Psoas muscle (tissue), 8 donors: ENCODE data around the gene BCKDHA. TPM values are rescaled to one million over a fixed set of nuclear protein-coding genes. Genes with fewer than 3 reads are reported as not detected.

ENCODE experiments used
- ATAC-seq, 4 donors: fragments of 200-7000 bp; cut with Tn5 transposase; one replicate each; pipeline ENCODE4 v1.9.1; 2020; ENCODE audit warnings: moderate library complexity in 3 of 4, mild to moderate bottlenecking in 2 of 4
- DNase-seq, 2 donors: peaks; one replicate each; pipeline ENCODE4 v3.0.0-alpha.2; 2020
- H3K27ac ChIP-seq: fragments of 200-600 bp; one replicate; pipeline ENCODE4 v1.8.0; 2022
- H3K27me3 ChIP-seq, 3 donors: fragments of 200-600 bp in 1 of 3; one replicate each; pipeline versions ENCODE4 v1.6.1 to v1.8.0; 2013 to 2022; ENCODE audit warnings: low read length in 2 of 3, mild to moderate bottlenecking in 2 of 3, moderate library complexity in 1 of 3; ENCODE audit not compliant: insufficient read depth in 3 of 3
- H3K36me3 ChIP-seq, 2 donors: fragments of 200-600 bp in 1 of 2; one replicate each; pipeline versions ENCODE4 v1.6.1 to v1.8.0; 2013 to 2022; ENCODE audit warnings: low read depth in 1 of 2, mild to moderate bottlenecking in 1 of 2, moderate library complexity in 1 of 2; ENCODE audit not compliant: insufficient read depth in 1 of 2
- H3K4me1 ChIP-seq: fragments of 200-600 bp; one replicate; pipeline ENCODE4 v1.8.0; 2022
- H3K4me3 ChIP-seq: fragments of 200-600 bp; one replicate; pipeline ENCODE4 v1.8.0; 2022; ENCODE audit warnings: mild to moderate bottlenecking
- H3K9me3 ChIP-seq: fragments of 200-600 bp; one replicate; pipeline ENCODE4 v1.8.0; 2022
- CTCF ChIP-seq: fragments of 200-600 bp; IDR thresholded peaks from one replicate; pipeline ENCODE4 v1.8.0; 2022; ENCODE audit warnings: antibody characterized with exemption
- WGBS, 3 donors: extraction: QIAGEN DNeasy Blood & Tissue Kit; methylation state at CpG; one replicate each; pipeline versions ENCODE4 v1.1.6 to v1.1.7; 2013; 5-methylcytosine and 5-hydroxymethylcytosine counted together
- intact Hi-C, 2 donors: fragments of 100-400 bp; cut with DNase I; formaldehyde crosslinking; loops; one replicate each; pipeline versions ENCODE4 v1.11.0 to v1.14.2; 2022
- polyA plus RNA-seq, 3 donors: library from polyadenylated mRNA; stranded (reverse); fragments of 200-250 nt; gene quantifications; one replicate each; pipeline ENCODE4 v1.2.3, GENCODE V29; 2013
- total RNA-seq, 4 donors: library from RNA; stranded (reverse); fragmentation: NEBNext Ultra II Directional in 2 of 4; extraction: Animal tissue kit (Norgen Biotek cat#: 25700) in 2 of 4; gene quantifications; one replicate each; pipeline versions ENCODE4 v1.2.1 to v1.2.4, GENCODE V29; 2021 to 2023
- donor health status: healthy with polysubstance abuse.
- donor health status: DM: no; HTN: no; CAD: no; lungs with moderate emphysema.
- donor health status: Bipolar disorder and iron deficiency.
- donor health status: healthy.
- donor health status: DM: yes; HTN: yes; CAD: no.
- donor health status: DM: no; HTN: no; CAD: no.
- donor health status: DM: no; HTN: no; CAD: no.
- donor health status: DM: yes; HTN: yes; CAD: no.

The BCKDHA gene
- total and polyA plus RNA-seq, 7 donors: 31.5 to 58.8 (median 43.3) TPM

- 92 to 97% (median 93%) methylated on average over 12 of the region's 12 CpGs for WGBS, 3 donors
- intact Hi-C loops: no loop called here
- no peak overlapping the region for H3K4me3 ChIP-seq
These were observed 25.3 kb downstream of the BCKDHA start for GRCh38 chr19:41422955-41423354.

GRCh38 chr19:41424335-41425173 lies 26.9 kb downstream of the BCKDHA start:
- no peaks in the 10 kb centered on the region for H3K27me3 ChIP-seq
- no peak overlapping the region for H3K27ac ChIP-seq
- H3K4me1 ChIP-seq: no peaks in the 10 kb centered on the region
- DNase-seq (no peak), ATAC-seq (no peak)
- no peak for TF ChIP-seq CTCF
- peaks cover 9 to 76% of the 10 kb centered on the region in 2 donors for H3K36me3 ChIP-seq
- H3K9me3 ChIP-seq: no peaks in the 10 kb centered on the region
- H3K4me3 ChIP-seq: no peak overlapping the region
- intact Hi-C loops: loop anchor here in 1 of 2 donors (5.0 kb wide), 2 partner anchors 42 to 102 kb away; no protein-coding TSS in a partner anchor
- 84 to 86% (median 84%) methylated on average over 21 of the region's 21 CpGs for WGBS, 3 donors

More at GRCh38 chr19:41422955-41423354, 25.3 kb downstream of the BCKDHA start:
- H3K36me3 ChIP-seq: peaks cover 10 to 81% of the 10 kb centered on the region in 2 donors
- TF ChIP-seq CTCF: no peak
- H3K4me1 ChIP-seq: no peaks in the 10 kb centered on the region
- no peak for ATAC-seq
- H3K27me3 ChIP-seq: no peaks in the 10 kb centered on the region
- no peak overlapping the region for H3K27ac ChIP-seq
- DNase-seq: no peak
- H3K9me3 ChIP-seq: no peaks in the 10 kb centered on the region

GRCh38 chr19:41425174-41426115 lies 27.8 kb downstream of the BCKDHA start:
- intact Hi-C loops: loop anchor here in 1 of 2 donors (5.0 kb wide), 2 partner anchors 43 to 103 kb away; no protein-coding TSS in a partner anchor

More at GRCh38 chr19:41425174-41426115, 27.8 kb downstream of the BCKDHA start:
- TF ChIP-seq CTCF: no peak
- no peaks in the 10 kb centered on the region for H3K9me3 ChIP-seq
- ATAC-seq (no peak), DNase-seq (no peak)
- H3K36me3 ChIP-seq: peaks cover 9 to 75% of the 10 kb centered on the region in 2 donors
- 86 to 91% (median 90%) methylated on average over 21 to 28 of the region's 28 CpGs for WGBS, 3 donors
- no peak overlapping the region for H3K27ac ChIP-seq
- no peaks in the 10 kb centered on the region for H3K4me1 ChIP-seq
- H3K4me3 ChIP-seq: no peak overlapping the region
- no peaks in the 10 kb centered on the region for H3K27me3 ChIP-seq
